GM19438 (cell line): ENCODE measurements around the gene E2F2.
A peak's percentile ranks its signal among the peaks of the same experiment; 100 is the strongest.
"Not testable (repeated sequence)": the region's sequence is repeated elsewhere in the genome, so short reads cannot be mapped to it uniquely, and the experiment has no call there.

Source experiments
- ATAC-seq: cut with Tn5 transposase; IDR thresholded peaks from one replicate; pipeline ENCODE4 v1.9.1; 2021; ENCODE audit warnings: low read depth; ENCODE audit not compliant: unreplicated experiment

The E2F2 gene

GRCh38 chr1:23553231-23554126, 22.4 kb upstream of the E2F2 start:
- ATAC-seq: no peak

GRCh38 chr1:23551849-23552248, 20.8 kb upstream of the E2F2 start:
- no peak for ATAC-seq

GRCh38 chr1:23548704-23549143, 17.7 kb upstream of the E2F2 start:
- ATAC-seq: no peak

- no peak for ATAC-seq
These were observed 16.0 kb upstream of the E2F2 start for GRCh38 chr1:23546897-23547584.

- ATAC-seq: no peak
These were observed 14.8 kb upstream of the E2F2 start for GRCh38 chr1:23545851-23546250.

GRCh38 chr1:23544444-23545389, 13.7 kb upstream of the E2F2 start:
- ATAC-seq: no peak

- no peak for ATAC-seq
These were observed 12.8 kb upstream of the E2F2 start for GRCh38 chr1:23543707-23544443.

- not testable (repeated sequence) for ATAC-seq
These were observed 11.9 kb upstream of the E2F2 start for GRCh38 chr1:23542940-23543339.

- ATAC-seq: peak; percentile 76
These were observed 8.7 kb upstream of the E2F2 start for GRCh38 chr1:23539698-23540266.

GRCh38 chr1:23537296-23537973, 6.4 kb upstream of the E2F2 start:
- no peak for ATAC-seq

- no peak for ATAC-seq
These were observed 2.4 kb upstream of the E2F2 start for GRCh38 chr1:23533246-23534023.

GRCh38 chr1:23531562-23532094, 595 bp upstream of the E2F2 start:
- no peak for ATAC-seq

GRCh38 chr1:23530087-23530746, 816 bp downstream of the E2F2 start:
- ATAC-seq: no peak

- no peak for ATAC-seq
These were observed 1.6 kb downstream of the E2F2 start for GRCh38 chr1:23529146-23530086.

GRCh38 chr1:23528250-23528978, 2.6 kb downstream of the E2F2 start:
- ATAC-seq: peak; percentile 54

- no peak for ATAC-seq
These were observed 3.2 kb downstream of the E2F2 start for GRCh38 chr1:23527900-23528249.
